Smooth muscle cell (in vitro differentiated cells): Measurements from ENCODE around the gene SLC17A9. TPM values are rescaled to one million over a fixed set of nuclear protein-coding genes. Genes with fewer than 3 reads are reported as not detected.

ENCODE experiments used
- DNase-seq: peaks from one replicate; lab custom pipeline; 2025; ENCODE audit not compliant: unreplicated experiment; lab: John Stamatoyannopoulos, UW
- H2AFZ ChIP-seq: fragments of 200-600 bp; sonication (generic); 2 replicates; pipeline ENCODE4 v1.6.0; 2016; ENCODE audit warnings: antibody characterized with exemption, low read depth, mild to moderate bottlenecking
- H3F3A ChIP-seq: fragments of 200-600 bp; sonication (generic); 2 replicates; pipeline ENCODE4 v1.6.0; 2017; ENCODE audit warnings: antibody characterized with exemption, low read depth
- H3K27ac ChIP-seq: fragments of 200-600 bp; sonication (generic); 2 replicates; pipeline ENCODE4 v1.5.1; 2016; ENCODE audit warnings: low read depth, mild to moderate bottlenecking
- H3K27me3 ChIP-seq: fragments of 200-600 bp; sonication (generic); 2 replicates; pipeline ENCODE4 v1.6.1; 2016; ENCODE audit warnings: low read depth, mild to moderate bottlenecking
- H3K36me3 ChIP-seq: fragments of 200-600 bp; sonication (generic); 2 replicates; pipeline ENCODE4 v1.5.1; 2016; ENCODE audit warnings: low read depth
- H3K4me1 ChIP-seq: fragments of 200-600 bp; sonication (generic); 2 replicates; pipeline ENCODE4 v1.5.1; 2016; ENCODE audit warnings: low read depth
- H3K4me2 ChIP-seq: fragments of 200-600 bp; sonication (generic); 2 replicates; pipeline ENCODE4 v1.6.0; 2016; ENCODE audit warnings: mild to moderate bottlenecking
- H3K4me3 ChIP-seq: fragments of 200-600 bp; sonication (generic); 2 replicates; pipeline ENCODE4 v1.5.1; 2016; ENCODE audit warnings: mild to moderate bottlenecking
- H3K79me2 ChIP-seq: fragments of 200-600 bp; sonication (generic); 2 replicates; pipeline ENCODE4 v1.6.0; 2016; ENCODE audit warnings: low read depth, mild to moderate bottlenecking
- H3K9ac ChIP-seq: fragments of 200-600 bp; sonication (generic); 2 replicates; pipeline ENCODE4 v1.6.0; 2016; ENCODE audit warnings: low read depth
- H3K9me3 ChIP-seq: fragments of 200-600 bp; sonication (generic); replicated peaks from 2 replicates; pipeline ENCODE4 v1.5.1; 2016; ENCODE audit warnings: low read depth
- H4K20me1 ChIP-seq: fragments of 200-600 bp; sonication (generic); 2 replicates; pipeline ENCODE4 v1.6.0; 2016; ENCODE audit warnings: low read depth
- CTCF ChIP-seq: fragments of 200-600 bp; sonication (generic); IDR thresholded peaks from 2 replicates; pipeline ENCODE4 v1.5.1; 2017; ENCODE audit warnings: borderline replicate concordance, mild to moderate bottlenecking, antibody characterized with exemption; ENCODE audit not compliant: insufficient read depth, poor library complexity, severe bottlenecking
- WGBS: methylation state at CpG from one replicate; pipeline ENCODE4 v1.1.7; 2016; ENCODE audit warnings: low lambda C conversion rate; 5-methylcytosine and 5-hydroxymethylcytosine counted together
- polyA plus RNA-seq: library from polyadenylated mRNA; unstranded; fragments of >200 nt; fragmentation: Nextera tagmentation; extraction: Ambion mirVana; gene quantifications from 2 replicates; pipeline ENCODE4 v1.2.1, GENCODE V29; 2016
- total RNA-seq: library from RNA; depleted of rRNA; stranded (reverse); fragments of >200 nt; gene quantifications from 2 replicates; pipeline ENCODE4 v1.2.3, GENCODE V29; 2014

SLC17A9 gene
- total and polyA plus RNA-seq, 2 experiments from 2014 or later, result 32.5 to 96.7 TPM

GRCh38 chr20:62980970-62981369 lies 28.5 kb downstream of the SLC17A9 start:
- Histone ChIP-seq H3K4me2 (no peak overlapping the region), H3K4me3 (no peak overlapping the region), H4K20me1 (no peaks in the 10 kb centered on the region), H3K9ac (no peak overlapping the region), H3K27me3 (peaks cover 22% of the 10 kb centered on the region), H3K27ac (no peak overlapping the region), H3K9me3 (no peaks in the 10 kb centered on the region), H3K4me1 (no peaks in the 10 kb centered on the region), H3K79me2 (no peaks in the 10 kb centered on the region), H2AFZ (no peak overlapping the region), H3F3A (no peaks in the 10 kb centered on the region), H3K36me3 (no peaks in the 10 kb centered on the region)
- DNase-seq, result no peak
- WGBS, result 72% methylated on average over 22 of the region's 28 CpGs
- no peak for TF ChIP-seq CTCF

- peaks cover 27% of the 10 kb centered on the region for H3K27me3 ChIP-seq
- no peak for DNase-seq
- no peak for TF ChIP-seq CTCF
Observed at GRCh38 chr20:62982124-62983075, 29.9 kb downstream of the SLC17A9 start.

GRCh38 chr20:62983210-62983609 lies 30.7 kb downstream of the SLC17A9 start:
- H3K27ac ChIP-seq, result no peak overlapping the region
- no peaks in the 10 kb centered on the region for H3K9me3 ChIP-seq
- H3K36me3 ChIP-seq, result no peaks in the 10 kb centered on the region
- no peak for DNase-seq
- no peak overlapping the region for H3K4me2 ChIP-seq
- no peaks in the 10 kb centered on the region for H3K4me1 ChIP-seq
- H3K9ac ChIP-seq, result no peak overlapping the region
- no peak overlapping the region for H3K4me3 ChIP-seq
- WGBS, result 93% methylated on average over 4 of the region's 6 CpGs
- H3F3A ChIP-seq, result no peaks in the 10 kb centered on the region
- H3K79me2 ChIP-seq, result no peaks in the 10 kb centered on the region
- peaks cover 27% of the 10 kb centered on the region for H3K27me3 ChIP-seq
- H2AFZ ChIP-seq, result no peak overlapping the region
- TF ChIP-seq CTCF, result no peak
- H4K20me1 ChIP-seq, result no peaks in the 10 kb centered on the region

More at GRCh38 chr20:62982124-62983075, 29.9 kb downstream of the SLC17A9 start:
- Histone ChIP-seq H3K4me3 (no peak overlapping the region), H3K9ac (no peak overlapping the region), H3F3A (no peaks in the 10 kb centered on the region), H3K27ac (no peak overlapping the region), H3K4me2 (no peak overlapping the region), H3K79me2 (no peaks in the 10 kb centered on the region), H2AFZ (no peak overlapping the region), H4K20me1 (no peaks in the 10 kb centered on the region), H3K9me3 (no peaks in the 10 kb centered on the region), H3K4me1 (no peaks in the 10 kb centered on the region), H3K36me3 (no peaks in the 10 kb centered on the region)
- 84% methylated on average over 18 of the region's 21 CpGs for WGBS
